ENCODE measurements around the gene SLC7A5.
"Not testable (repeated sequence)": the region's sequence is repeated elsewhere in the genome, so short reads cannot be mapped to it uniquely, and the experiment has no call there.

SLC7A5 gene

DNA sequence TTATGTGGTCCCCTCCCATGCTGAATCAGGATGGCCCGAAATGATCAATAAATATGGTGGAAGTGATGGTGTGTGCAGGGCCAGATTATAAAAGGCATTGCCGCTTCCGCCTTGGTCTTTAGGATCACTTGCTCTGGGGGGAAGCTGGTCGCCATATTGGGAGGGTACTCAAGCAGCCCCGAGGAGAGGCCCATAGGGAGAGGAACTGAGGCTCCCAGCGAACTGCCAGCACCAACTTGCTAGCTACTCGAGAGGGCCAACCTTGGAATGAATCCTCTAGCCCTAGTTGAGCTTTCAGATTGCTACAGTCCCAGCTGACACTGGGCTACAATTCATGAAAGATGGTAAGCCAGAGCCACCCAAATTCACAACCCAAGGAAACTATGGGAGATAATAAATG, 19.0 kb upstream of the SLC7A5 start:
- DNase-seq (ENCODE audit: low read depth, low spot score): not testable (repeated sequence)

DNA sequence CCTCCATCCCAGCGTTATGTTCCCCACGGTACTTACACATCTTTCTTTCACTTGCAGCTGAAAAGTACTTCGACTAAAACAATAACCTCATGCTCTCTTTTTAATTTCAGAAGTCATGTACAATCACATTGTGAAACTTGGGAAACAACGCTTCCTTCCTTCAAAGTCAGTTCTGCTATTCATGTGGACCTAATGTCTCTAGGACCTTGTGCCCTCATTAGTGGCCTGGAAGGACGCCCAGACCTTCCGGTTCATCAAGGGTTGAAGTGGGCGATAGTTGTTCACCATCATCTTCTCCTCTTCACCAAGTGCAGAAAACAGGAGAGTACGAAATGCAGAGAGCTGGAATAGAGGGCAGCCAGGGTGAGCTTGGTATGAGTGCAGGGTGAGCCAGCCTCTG, 18.6 kb upstream of the SLC7A5 start:
- not testable (repeated sequence) for DNase-seq (ENCODE audit: low read depth, low spot score)

DNA sequence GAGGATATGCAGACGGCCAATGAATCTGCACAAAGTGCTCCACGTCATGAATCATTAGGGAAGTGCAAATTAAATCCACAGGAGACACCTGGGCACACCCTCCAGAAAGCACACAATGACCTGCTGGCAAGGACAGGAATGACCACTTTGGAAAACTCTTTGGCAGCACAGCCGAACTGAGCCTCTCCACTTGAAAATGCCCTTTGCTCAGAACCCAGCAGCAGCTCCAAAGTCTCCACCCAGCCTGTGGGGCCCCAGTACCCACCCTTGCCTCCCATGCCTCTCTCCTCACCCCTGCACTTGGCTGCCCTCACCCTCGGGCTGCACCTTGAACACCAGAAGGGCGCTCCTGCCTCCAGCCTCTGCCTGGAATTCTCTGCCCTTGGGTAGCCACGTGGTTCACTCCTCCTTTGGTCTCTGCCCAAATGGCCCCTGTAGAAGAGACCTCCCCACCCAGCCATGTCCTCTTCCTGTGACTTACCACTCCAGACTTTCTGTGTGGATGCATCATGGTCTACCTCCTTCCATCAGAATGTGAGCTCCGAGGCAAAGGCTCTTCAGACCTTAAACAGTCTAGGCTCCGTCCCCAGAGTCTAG, 16.2 kb upstream of the SLC7A5 start:
- not testable (repeated sequence) for DNase-seq (ENCODE audit: low read depth, low spot score)

DNA sequence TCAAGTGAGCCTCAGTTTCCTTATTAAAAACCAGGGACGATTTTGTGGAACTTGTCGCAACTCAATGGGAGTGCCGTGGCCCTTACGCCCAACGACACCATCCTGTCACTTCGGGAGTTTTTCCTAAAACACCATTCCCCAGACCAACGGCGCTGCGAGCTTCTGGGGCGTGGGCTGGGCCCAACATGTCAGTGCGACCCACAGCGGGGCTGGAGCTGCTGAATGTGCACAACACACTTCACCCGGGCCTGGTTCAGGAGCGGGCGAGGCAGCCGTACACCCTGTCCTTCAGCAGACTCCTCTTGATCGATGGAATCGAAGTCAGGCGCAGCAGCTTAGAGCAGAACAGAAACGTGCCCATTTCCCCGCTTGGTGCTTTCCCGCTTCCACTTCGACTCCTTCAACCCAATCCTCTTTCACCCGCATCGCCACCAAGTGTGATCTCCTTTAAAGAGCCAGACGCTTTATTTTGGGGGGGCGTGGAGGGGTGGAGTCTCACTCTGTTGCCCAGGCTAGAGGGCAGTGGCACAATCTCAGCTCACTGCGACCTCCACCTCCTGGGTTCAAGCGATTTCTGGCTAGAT, 13.2 kb upstream of the SLC7A5 start:
- no peak for DNase-seq (ENCODE audit: low read depth, low spot score)

DNA sequence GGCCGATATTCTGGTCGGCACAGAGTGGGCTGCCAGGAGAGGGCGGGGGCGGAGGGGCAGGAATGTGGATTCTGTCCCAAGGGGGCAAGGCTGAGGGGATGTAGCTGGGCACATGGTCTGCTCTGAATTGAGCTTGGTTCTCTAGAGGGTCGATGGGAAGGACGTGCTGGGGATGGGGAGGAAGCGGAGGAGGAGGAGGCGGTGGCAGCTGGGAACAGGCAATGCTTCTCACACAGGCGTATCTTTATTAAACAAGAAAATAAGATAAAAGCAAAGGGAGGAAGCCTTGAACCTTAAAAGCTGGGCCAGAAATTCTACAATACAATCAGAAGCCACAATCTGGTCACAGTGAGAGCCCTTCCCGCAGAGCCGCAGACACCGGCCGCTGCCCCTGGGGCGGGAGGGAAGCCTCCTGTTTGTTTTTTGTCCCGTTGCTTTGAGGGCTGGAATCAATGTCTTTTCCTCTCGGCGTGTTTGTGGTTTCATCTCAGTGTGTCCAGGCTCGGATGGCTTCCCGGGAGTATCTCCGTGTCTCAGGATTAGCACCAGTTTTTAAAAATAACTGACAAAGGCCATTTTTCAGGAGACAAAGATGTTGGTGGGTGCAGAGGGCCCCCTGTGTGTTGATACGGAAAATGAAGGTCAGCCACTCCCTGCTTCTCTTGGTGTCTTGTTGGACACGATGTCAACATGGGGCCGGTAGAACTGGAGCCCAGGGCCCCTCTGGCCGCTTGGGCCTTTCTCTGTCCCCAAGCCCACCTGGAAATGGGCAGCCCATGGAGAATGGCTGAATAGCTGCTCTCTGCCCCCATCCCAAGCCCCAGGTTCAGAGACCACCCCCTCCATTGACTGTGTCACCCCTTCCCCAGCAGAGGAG, 12.3 kb upstream of the SLC7A5 start:
- DNase-seq (ENCODE audit: low read depth, low spot score): no peak

DNA sequence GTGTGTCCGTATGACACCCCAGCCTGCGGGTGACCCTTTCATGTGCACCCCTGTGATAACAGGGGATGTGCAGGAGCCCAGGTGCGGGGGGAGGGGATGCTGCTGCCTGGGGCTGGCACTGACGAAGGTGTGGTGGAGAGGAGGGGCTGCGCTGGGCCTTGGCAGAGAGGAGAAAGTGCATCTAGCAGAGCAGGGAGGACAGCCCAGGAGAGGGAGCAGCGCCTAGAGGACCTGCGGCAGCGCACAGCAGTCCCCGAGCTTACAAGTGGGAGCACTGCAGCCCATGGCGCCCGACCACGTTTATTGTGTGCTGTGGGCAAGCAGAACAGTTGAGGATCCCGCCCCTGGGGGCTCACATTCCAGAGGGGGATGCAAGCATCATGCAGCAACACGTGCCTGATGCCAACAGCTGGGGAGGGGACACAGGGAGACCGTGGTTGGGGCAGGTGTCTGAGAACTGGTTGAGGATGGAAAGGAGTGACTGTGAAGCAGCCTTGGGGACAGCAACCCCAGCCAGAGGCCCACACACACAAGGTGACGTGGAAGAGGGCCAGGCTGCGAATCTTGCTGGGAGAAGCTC, 10.9 kb upstream of the SLC7A5 start:
- DNase-seq (ENCODE audit: low read depth, low spot score): no peak

DNA sequence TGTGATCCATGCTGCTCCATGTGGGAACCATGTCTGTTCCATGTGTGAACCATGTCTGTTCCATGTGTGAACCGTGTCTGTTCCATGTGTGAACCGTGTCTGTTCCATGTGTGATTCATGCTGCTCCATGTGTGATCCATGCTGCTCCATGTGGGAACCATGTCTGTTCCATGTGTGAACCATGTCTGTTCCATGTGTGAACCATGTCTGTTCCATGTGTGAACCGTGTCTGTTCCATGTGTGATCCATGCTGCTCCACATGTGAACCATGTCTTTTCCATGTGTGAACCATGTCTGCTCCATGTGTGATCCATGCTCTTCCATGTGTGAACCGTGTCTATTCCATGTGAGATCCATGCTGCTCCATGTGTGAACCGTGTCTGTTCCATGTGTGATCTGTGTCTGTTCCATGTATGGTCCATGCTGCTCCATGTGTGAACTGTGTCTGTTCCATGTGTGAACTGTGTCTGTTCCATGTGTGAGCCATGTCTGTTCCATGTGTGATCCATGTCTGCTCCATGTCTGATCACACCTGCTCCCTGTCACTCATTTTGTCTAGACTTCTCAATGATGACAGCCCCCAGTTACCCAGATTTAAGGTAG, 10.2 kb upstream of the SLC7A5 start:
- not testable (repeated sequence) for DNase-seq (ENCODE audit: low read depth, low spot score)

DNA sequence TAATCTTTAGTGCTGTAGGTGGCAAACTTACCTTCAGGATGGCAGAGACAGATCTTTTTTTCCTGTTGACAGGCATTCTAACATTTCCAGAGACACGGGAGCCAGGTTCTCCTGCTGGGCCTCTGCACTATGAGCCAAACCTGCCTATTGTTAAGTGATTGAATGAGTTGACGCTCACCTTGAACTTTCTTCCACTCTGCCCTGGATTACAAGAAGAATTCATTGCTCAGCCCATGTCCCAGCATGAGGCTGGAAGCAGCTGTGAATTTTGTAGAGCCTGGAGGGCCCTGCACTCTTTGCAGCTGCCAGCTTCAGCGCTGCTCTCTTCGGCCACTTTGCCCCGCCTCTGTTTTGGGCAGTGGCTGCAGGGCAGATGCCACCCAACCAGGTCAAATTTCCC, 9.4 kb upstream of the SLC7A5 start:
- no peak for DNase-seq (ENCODE audit: low read depth, low spot score)

DNA sequence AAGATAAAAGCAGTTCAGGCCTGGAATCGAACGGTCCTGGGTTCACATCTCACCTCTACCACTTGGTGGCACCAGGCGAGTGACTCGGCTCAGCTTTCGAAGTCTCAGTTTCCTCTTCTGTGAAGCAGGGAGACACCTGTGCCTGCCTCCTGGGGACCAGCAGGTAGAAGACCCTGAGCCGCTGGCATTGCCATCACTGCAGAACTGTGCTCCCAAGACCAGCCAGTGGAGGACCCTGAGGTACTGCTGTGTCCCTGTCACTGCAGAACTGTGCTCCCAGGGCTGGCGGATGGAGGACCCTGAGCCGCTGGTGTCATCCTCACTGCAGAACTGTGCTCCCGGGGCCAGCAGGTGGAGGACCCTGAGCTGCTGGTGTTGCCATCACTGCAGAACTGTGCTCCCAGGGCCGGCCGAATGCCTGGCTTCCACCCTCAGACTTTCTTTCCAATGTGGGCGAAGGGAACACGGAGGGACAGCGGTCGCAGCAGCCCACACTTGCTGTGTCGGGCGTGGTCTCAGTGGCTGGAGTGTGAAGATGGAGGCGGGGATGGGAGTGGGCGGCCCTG, 8.7 kb upstream of the SLC7A5 start:
- no peak for DNase-seq (ENCODE audit: low read depth, low spot score)

DNA sequence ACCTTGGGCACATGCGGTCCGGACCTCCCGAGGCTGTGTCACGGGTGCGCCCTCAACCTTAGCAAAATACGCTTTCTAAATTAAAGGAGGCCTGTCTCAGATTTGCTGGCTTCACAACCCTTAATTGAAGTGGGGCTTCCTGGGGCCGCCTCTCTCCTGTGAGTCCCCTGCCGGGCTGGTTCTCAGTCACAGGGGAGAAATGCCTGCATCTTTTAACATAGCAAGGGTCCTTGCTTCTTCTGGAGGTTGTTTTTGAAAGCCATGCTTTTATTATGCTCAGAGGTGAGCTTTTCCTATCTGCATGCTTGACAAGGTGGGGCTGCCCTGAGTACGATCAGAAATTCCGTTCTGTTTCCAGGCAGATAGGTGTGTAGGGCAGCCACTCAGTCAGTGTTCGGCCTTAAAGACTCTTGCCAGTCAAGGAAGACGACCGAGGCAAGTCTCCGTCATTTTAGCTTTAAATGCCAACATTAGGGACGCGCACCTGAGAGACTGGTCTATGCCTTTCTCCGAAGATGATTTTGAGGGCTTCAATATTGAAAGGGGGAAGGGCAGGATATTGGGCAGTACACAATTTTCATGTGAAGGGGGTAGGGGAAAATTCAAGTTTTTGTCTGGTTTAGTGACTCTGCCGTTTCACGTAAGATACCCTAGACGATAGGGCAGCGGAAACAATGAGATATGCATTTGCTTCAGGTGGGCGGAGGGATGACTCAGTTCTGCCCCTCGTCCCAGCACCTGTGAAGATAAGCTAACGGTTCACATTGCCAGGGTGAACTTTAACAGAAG, 5.5 kb upstream of the SLC7A5 start:
- no peak for DNase-seq (ENCODE audit: low read depth, low spot score)

DNA sequence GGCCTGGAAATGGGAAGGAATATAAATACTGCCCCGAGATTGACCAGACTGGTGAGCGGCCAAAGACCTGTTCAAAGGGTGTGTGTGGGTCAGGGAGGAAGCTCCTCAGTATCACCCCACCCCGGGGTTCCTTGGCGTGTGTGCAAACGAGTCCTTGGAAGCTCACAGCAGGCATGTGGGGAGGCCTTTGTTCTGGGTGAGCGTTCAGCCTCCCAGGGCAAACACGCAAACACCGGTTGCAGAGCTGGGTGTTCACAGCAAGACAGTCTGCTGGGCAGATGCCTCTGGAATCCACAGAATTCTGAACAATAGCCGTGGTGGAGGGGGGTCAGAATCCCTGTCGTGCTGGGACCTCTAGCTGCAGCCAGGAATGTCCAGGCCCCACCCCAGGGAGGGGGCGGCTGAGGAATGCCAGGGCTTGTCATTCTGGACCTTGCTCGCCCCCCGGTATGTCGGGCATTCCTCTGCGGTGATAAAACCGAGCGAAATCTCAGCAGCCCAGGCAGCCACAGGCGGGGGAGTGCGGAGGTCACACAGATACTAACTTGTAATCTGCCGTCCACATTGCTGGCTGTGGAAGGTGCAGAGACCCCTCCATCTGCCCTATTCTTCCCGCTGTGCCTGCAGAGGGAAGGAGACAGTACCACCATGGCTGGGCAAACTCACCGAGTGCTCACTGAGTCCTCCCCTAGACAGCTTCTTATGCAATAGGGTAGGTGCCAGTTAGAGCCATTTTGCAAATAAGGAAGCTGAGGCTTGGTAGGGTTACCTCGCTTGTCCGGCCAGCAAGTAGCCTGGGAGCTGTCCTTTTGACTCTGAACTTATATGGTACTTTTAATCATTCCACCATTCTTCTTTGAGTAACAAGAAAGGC, 1.3 kb upstream of the SLC7A5 start:
- not testable (repeated sequence) for DNase-seq (ENCODE audit: low read depth, low spot score)

DNA sequence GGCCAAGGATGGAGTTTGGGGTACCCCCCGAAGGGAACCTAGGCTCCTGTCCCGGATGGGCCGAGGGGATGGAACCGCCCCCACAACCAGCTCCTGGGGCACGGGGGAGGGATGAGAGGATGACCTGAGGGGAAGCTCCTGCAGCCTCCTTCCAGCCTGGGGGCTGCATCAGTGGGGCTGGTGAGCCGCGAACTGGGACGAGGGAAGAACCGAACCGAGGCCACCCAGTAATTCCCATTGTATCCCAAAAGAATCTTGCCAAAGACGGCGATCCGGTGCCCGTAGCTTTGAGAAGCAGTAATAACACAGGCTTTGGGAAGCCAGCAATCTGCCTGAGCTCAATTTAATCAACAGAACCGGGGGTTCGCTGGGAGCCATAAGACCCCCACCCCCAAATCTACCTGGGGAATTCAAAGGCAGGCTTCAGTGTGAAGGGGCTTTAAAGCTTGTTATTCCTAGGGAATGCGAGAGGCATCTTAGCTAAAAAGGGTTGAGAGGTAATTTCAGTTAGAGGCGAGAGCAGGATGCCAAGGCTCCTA, 641 bp upstream of the SLC7A5 start:
- DNase-seq (ENCODE audit: low read depth, low spot score): not testable (repeated sequence)

DNA sequence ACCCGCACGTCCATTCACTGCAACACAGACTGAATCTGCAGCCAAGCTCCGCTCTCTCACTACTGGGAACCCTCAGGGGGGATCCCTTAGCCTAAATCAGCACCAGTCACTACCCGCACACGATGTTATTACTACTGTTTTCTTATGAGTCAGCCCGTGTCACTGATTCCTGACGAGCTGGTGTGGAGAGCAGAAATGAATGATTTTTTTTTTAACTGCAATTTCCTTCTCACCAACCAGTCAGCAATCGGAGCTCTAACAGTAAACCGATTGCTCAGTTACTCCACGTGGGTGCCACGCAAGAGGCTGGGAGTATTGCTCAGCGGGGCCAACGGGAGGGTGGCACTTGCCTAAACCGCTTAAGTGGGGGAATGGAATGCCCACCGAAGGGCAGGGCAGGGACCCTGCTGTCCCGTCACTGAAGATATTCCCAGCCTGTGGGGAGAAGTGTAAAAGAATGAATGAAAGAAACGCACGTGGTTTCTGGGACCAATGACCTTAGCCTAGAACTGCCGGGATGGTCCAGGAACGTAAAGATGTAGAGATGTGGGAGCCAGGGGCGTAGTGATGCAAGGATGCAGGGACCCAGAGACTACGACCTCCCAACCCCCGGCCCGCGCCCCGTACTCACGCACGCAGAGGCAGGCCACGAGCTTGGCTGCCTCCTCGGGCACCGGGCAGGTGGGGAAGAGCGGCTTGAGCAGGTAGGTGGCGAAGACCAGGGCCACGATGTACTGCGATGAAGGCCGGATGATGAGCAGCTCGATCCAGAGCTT, 865 bp downstream of the SLC7A5 start:
- peak; percentile 66 for DNase-seq (ENCODE audit: low read depth, low spot score)

DNA sequence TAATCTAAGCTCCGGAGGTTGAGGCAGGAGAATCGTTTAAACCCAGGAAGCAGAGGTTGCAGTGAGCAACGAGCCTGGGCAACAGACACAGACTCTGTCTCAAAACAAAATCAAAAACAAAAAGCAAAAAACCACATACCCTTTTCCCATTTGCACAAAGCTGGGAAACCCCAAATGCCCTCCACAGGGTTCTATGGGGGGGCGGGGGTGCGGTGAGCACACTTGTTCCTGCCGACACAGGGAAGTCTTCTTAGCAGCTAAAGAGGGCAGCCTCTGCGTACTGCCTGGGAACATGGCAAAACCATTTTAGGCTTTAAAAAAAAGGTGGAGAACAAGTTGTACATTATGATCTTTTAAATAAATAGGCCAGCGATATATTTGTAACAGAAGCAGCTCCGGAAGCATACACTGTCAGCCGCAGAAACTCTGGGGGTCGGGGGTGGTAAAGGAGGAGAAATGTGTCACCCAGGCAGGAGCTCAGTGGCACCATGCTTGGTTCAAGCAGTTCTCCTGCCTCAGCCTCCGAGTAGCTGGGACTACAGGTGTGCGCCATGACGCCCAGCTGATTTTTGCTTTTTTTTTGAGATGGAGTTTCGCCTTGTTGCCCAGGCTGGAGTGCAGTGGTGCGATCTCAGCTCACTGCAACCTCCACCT, 3.3 kb downstream of the SLC7A5 start:
- not testable (repeated sequence) for DNase-seq (ENCODE audit: low read depth, low spot score)

DNA sequence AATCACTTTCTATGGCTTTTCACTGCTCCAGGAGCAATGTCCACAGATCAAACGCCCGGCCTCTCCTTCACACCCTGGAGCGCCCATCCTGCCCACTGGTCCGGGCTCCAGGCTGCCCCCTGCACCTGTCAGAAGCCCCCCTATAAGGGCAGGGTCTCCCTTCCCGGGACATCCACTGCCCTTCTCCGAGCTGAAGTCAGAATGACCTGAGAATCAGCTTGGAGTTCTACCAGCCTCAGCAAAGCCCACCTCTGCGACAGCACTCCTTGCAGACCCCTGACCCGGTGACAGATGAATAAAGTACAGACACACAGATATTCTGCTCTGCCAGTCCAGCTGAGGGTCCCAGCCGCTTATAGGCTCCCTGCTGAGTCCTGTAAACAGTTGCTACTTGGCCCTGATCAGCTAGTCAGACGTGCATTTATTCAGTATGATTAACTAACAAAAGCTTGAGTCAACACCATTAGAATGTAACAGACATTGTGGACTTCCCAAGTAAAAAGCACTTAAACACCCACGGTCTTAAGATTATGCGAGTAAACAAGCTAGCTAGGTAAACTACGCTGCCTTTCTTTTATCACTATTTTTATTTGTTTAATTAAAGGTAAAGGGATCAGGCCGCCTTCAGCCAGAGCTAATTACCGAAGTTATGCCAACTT, 4.8 kb downstream of the SLC7A5 start:
- DNase-seq (ENCODE audit: low read depth, low spot score): no peak

DNA sequence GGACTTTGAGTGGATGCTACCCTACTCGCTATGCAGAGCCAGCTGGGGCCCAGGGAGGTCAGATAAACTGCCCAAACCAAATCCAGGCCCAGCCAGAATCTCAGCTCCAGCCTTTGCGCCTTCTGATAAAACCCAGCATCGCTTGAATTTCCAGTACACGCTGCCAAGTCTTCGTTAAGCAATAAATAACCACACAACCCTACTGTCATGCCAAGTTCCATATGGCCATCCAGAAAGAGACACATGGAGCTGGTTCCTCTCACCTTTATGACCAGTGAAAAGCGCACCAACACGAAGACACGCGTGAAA, 6.0 kb downstream of the SLC7A5 start:
- DNase-seq (ENCODE audit: low read depth, low spot score): not testable (repeated sequence)

DNA sequence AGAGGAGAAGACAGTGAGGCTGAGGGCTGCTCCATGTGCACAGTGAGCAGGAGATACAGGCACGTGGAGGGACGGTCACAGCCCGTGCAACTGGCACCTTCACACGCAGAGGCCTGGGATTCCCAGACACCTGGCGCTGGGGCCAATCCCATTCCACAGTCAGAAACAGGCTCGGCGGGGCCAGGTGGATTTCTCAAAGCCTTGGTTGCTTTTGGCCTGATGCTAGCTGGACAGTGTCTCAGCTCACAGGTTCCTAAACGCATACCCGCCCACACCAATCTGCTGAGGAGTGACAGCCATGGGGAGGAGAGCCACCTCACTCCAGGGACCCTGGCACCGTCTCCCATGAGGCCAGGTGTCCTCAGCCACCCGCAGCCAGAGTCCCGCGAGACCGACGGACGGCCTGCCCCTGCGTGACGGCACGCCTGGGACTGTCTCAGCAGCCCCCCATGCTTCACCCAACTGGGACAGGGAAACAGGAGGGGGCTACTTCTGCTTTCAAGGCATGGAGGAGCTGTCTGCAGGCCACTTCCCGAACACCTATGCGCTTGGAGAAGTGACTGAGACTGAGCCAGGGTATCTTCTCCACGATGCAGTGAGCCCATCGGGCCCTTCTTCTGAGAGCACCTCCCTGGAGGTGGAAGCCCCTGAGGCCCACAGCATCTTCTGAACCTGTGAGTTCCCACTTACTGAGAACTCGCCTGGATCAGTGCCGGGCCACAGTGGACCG, 6.5 kb downstream of the SLC7A5 start:
- DNase-seq (ENCODE audit: low read depth, low spot score): not testable (repeated sequence)
